Suprapubic skin (tissue), 4 donors: Measurements from ENCODE around the gene COPG2.

ENCODE experiments used
- EP300 ChIP-seq: sonication (generic); formaldehyde crosslinking; IDR thresholded peaks from one replicate; pipeline ENCODE4 v1.6.1; 2017; ENCODE audit warnings: antibody characterized with exemption
- POLR2A ChIP-seq, 2 donors: fragments of 450-650 bp; IDR thresholded peaks; one replicate each; pipeline ENCODE4 v1.6.1; 2017; ENCODE audit warnings: antibody characterized with exemption in 2 of 2, mild to moderate bottlenecking in 2 of 2, moderate library complexity in 2 of 2
- POLR2AphosphoS5 ChIP-seq, 3 donors: sonication (generic); formaldehyde crosslinking; IDR thresholded peaks; one replicate each; pipeline ENCODE4 v1.6.1; 2017; ENCODE audit warnings: antibody characterized with exemption in 3 of 3
- TF ChIP-seq, protein P1 (sequence below), 2 donors: fragments of 200-600 bp in 1 of 2; fragments of 450-650 bp in 1 of 2; sonication (generic) in 1 of 2; IDR thresholded peaks; one replicate each; pipeline ENCODE4 v1.5.1; 2016 to 2019; ENCODE audit warnings: antibody characterized with exemption in 2 of 2, mild to moderate bottlenecking in 1 of 2, moderate library complexity in 1 of 2

DNA sequence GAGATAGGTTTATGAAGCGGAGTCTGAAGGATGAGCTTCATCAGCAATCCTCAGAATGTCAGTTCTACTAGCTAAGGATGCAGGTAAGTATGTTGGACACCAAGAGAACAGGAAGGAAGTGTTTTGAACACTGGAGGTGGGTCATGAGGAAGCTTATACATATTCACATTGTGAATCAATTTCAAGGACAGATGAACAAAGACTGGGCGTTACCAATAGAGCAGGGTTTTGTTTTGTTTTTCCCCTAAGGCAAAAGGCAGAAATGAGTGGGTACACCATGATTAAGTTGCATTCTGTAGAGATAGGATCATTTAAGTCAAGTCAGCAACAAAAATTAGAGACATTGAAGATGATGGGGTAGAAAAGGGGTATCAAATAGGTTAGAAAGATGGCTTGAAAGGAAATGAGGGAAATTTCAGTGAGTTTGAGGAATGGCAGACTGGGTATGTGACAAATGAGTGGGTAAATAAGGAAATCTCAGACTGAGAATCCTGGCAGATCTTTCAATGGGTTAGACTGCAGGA is 125.0 kb downstream of the COPG2 start:
- TF ChIP-seq, protein P1, sequence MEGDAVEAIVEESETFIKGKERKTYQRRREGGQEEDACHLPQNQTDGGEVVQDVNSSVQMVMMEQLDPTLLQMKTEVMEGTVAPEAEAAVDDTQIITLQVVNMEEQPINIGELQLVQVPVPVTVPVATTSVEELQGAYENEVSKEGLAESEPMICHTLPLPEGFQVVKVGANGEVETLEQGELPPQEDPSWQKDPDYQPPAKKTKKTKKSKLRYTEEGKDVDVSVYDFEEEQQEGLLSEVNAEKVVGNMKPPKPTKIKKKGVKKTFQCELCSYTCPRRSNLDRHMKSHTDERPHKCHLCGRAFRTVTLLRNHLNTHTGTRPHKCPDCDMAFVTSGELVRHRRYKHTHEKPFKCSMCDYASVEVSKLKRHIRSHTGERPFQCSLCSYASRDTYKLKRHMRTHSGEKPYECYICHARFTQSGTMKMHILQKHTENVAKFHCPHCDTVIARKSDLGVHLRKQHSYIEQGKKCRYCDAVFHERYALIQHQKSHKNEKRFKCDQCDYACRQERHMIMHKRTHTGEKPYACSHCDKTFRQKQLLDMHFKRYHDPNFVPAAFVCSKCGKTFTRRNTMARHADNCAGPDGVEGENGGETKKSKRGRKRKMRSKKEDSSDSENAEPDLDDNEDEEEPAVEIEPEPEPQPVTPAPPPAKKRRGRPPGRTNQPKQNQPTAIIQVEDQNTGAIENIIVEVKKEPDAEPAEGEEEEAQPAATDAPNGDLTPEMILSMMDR (IDR thresholded peaks at IDR 0.05), result no peak
- TF ChIP-seq POLR2A (IDR thresholded peaks at IDR 0.05) (no peak), POLR2AphosphoS5 (IDR thresholded peaks at IDR 0.05) (no peak), EP300 (no peak)
